HG03135 (cell line): ENCODE measurements around the gene ACAT2.
"Not testable (repeated sequence)": the region's sequence is repeated elsewhere in the genome, so short reads cannot be mapped to it uniquely, and the experiment has no call there.

Experiments used
- ATAC-seq: cut with Tn5 transposase; IDR thresholded peaks from one replicate; pipeline ENCODE4 v1.9.1; 2021; ENCODE audit warnings: mild to moderate bottlenecking, moderate library complexity; ENCODE audit not compliant: unreplicated experiment

The ACAT2 gene

DNA sequence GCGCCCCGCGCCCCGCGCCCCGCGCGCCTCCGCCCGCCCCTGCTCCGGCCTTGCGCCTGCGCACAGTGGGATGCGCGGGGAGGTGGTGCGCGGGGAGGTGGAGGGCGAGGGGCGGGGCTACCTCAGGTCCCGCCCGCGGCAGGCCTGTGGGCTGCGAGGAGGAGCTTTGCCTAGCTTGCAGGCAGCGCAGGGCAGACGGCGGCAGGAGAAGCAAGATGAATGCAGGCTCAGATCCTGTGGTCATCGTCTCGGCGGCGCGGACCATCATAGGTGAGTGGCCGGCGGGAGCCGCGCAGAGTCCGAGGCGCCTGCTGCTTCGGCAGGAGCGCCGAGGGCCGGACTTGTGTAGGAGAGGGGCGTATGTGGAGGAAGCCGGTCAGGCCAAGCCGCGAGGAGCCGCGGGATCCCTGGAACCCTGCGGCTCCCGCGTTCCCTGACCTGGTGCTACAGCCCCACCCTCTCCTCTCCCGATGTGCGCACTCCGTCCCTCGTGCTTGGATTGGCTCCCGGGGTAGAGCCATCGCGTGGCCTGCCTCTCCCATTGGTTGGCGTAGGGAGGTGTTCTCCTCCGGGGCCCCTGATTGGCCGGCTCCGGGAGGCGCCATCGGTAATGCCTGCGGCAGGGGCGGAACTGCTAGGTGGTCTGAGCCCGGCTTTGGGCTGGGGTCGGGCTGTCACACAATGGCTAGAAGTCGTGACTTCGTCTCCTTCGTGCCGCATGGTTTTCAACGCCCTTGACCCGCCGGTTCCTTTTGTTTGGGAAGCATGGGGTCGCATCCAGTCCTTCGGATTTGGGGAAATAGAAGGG is at the start of gene ACAT2:
Gene ACAT2 (plus strand): TSS at position 173 of the 808 bp plus-strand sequence. CDS start 43 bp downstream, at position 216.
- peak; percentile 98 for ATAC-seq

DNA sequence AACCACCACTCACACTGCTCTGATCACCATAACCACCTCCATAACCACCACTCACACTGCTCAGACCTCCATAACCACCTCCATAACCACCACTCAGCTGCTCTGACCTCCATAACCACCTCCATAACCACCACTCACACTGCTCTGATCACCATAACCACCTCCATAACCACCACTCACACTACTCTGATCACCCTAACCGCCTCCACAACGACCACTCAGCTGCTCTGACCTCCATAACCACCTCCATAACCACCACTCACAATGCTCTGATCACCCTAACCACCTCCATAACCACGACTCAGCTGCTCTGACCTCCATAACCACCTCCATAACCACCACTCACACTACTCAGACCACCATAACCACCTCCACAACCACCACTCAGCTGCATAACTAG is 49.5 kb upstream of the ACAT2 start:
- ATAC-seq: not testable (repeated sequence)

DNA sequence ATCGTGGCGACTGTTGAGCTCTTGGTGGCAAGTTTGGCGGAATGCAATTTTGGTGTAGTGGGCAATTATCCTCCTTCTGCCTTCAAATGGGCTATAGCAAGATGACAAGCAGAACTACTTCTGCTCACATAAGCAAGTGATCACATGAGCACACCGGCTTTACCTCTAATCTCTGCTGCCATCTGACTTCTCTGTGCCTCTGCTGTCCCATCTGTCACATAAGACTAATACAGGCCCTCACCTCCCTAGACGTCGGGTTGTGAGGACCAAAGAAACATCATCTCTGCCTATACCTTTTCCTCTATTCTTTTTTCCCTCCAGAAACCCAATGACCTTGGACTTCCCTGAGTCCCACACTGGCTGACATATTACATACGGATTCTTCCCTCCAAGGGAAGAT is 47.9 kb upstream of the ACAT2 start:
- ATAC-seq: no peak

DNA sequence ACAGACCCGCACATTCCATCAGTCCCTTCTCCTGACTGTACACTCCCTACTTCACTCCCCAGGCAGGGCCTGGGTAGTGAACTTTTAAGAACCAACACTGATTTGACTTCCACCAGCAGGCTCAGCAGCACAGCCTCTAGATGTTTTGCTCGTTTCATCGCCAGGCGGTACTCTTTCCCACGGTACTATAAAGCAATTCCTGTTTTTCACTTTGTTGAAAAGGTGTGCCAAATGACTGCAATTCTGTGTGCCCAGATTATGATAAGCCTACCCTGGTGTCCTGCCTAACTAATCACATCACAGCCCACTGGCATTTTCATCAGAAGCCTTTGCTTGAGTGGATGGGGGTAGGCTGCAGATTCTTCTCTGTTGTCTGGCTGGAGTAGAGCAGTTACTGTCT is 47.4 kb upstream of the ACAT2 start:
- ATAC-seq: no peak

DNA sequence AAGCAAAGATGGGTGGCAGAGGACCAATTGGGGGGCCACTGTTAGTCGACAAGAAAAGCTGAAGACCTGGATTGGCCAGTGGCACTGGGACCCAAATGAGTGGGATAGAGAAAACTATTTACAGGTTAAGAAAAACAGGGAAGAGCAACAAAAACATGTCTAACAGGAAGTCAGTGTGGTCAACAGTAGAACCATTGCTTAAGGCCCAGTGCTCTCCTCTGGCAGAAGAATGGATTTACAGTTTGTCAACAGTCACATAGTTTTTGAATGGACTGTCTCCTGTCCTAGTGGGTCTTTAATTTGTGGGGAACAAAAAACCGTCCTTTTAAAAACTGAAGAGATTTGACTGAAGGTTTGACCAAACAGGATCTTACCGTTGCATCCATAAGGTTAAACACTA is 46.7 kb upstream of the ACAT2 start:
- no peak for ATAC-seq

DNA sequence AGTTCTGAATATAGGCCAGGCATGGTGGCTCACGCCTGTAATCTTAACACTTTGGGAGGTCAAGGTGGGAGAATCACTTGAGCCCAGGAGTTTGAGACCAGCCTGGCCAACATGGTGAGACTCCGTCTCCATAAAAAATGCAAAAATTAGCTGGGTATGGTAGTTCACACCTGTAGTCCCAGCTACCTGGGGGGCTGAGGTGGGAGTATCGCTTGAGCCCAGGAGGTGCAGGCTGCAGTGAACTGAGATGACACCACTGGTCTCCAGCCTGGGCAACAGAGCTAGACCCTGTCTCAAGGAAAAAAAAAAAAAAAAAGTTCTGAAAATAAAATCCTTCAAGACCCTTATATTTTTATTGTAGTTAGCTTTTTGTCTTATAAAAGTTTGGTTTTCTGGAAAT is 46.2 kb upstream of the ACAT2 start:
- no peak for ATAC-seq

DNA sequence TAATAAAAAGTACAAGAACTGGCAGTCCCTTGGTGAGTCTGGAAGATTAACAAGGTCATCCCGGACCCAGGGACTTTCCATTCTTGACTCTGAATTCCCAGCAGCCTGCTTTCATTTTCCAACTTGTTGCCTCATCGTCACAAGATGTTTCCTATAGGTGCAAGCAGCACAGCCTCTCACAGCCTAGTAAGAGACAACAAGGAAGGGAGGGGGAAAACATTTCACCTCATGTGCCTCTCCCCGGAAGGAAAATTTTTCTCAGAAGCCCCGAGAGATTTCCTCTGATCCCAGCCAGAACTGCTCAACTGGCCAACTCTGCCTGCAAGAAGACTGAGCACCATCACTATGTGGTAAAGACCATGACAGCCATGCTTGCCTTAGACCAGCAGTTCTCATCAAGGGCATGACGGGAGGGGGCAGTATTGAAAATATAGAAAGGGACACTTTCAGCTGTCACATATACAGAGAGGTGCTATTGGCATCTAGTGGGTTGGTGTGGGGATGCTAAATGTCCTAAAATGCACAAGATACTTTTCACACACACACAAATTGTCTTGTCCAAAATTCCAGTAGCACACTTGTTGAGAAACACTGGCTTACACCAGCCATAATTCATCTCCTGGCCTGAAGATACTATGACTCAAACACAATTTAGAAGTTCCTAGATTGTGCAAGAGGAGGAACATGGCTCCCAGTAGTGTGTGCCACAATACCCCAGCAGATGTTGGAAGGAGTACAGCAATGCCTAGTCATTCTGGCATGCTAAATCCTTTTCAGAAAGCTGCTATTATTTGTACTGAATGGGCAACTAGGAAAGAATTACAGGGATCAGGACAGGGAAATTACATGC is 45.4 kb upstream of the ACAT2 start:
- ATAC-seq: no peak

DNA sequence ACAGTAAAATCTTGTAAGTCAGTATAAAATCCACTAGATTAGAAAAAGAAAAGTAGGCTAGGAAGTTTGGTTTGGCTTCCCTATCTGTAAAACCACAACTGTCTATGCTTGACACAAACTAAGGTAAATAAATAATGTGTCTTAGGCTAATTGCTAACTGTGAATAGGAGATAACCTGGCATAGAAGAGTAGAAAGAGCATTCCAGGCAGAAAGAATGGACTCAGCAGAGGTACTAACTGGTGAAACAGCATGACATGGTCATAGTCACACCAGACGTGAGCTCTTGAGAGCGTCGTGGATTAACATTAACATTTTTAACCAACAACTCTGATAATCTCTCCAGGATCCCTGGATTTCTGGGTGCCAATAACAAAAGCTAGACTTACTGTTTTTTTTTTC is 43.2 kb upstream of the ACAT2 start:
- ATAC-seq: no peak

DNA sequence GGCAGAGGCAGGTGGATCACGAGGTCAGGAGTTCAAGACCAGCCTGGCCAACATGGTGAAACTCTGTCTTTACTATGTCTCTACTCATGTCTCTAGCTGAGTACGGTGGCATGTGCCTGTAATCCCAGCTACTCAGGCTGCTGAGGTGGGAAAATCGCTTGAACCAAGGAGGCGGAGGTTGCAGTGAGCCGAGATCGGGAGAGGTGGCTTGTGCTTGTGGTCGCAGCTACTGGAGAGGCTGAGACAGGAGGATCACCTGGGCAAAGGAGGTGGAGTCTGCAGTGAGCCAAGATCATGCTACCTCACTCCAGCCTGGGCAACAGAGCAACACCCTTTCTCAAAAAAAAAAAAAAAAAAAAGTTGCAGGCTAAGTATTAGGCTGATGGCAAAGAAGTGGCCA is 42.6 kb upstream of the ACAT2 start:
- no peak for ATAC-seq

DNA sequence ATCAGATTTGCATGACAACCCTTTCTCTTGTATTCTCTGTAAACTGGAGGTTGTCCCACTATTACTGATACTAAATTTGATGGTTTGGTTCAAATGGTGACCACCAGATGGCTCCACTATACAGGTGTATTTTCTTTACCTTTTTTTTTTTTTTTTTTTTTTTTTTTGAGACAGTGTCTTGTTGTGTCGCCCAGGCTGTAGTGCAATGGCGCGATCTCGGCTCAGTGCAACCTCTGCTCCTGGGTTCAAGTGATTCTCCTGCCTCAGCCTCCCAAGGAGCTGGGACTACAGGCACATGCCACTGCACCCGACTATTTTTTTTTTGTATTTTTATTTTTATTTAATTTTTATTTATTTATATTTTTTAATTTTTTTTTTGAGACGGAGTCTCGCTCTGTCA is 41.1 kb upstream of the ACAT2 start:
- no peak for ATAC-seq

DNA sequence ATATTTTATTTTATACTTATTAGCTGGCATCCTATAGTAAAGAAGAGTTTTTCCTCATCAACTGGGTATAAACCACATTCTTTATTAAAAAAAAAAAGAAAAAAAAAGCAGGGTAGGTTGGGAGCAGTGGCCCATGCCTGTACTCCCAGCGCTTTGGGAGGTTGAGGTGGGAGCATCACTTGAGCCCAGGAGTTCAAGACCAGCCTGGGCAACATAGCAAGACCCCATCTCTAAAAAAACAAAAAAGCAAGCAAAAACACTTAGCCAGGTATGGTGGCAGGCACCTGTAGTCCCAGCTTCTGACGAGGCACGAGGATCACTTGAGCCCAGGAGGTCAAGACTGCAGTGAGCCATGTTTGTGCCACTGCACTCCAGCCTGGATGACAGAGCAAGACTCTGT is 39.9 kb upstream of the ACAT2 start:
- not testable (repeated sequence) for ATAC-seq

DNA sequence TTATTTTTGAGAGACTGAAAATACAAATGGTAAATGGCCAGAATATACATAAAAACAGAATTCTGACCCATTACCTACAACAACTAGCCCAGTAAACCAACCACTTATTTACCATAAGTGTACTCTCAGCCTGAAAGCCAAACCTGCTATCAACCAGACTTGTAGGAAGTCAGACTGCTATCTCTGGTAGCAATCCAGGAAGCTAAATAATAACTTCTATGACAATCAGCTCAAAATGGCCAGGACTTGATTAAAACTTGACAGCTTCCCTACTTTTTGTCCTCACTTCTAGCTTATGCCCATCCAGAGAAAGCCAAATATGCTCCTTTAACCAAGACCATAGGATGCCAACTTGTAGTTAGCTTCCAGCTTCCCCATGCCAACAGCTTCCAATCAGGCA is 39.2 kb upstream of the ACAT2 start:
- ATAC-seq: no peak

DNA sequence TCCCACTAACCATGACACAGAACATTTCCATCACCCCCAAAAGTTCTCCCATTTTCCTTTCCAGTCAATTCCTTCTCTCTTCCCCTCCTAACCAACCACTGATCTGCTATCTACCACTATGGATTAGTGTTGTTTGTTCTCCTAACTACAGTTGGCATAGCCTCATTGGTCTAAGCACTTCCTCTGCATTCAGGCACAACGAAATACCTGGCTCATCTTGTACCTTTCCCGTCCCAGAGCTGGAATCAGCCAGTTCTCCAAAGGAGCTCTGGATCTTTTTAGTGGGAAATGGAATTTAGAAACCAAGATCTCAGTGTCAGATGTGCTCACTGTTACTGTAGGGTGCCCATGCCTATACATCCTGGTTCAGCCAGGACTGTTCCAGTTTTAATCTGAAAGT is 38.6 kb upstream of the ACAT2 start:
- ATAC-seq: no peak

DNA sequence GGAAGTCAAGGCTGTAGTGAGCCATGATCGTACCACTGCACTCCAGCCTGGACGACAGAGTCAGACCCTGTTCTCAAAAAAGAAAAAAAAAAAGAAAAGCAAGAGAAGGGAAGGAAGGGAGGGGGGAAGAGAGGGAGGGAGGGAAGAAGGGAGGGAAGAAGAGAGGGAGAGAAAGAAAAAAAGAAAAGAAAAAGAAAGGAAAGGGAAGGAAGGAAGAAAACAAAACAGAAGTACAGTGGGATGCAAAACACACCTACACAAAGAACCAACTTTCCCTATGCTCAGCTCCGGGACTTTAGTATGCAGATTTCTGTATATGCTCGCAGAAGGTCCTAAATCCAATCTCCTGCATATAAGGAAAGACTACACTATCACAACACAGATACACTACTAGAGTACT is 37.1 kb upstream of the ACAT2 start:
- ATAC-seq: no peak

DNA sequence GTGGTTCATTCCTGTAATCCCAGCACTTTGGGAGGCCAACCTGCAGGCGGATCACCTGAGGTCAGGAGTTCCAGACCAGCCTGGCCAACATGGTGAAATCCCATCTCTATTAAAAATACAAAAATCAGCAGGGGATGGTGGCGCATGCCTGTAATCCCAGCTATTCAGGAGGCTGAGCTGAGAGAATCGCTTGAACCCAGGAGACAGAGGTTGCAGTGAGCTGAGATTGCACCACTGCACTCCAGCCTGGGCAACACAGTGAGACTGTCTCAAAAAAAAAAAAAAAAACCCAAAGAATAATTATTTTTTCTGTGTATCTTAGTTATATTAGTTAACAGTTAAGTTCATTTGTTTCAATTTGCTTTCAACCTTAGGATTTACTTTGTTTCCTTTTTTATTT is 36.6 kb upstream of the ACAT2 start:
- ATAC-seq: not testable (repeated sequence)

DNA sequence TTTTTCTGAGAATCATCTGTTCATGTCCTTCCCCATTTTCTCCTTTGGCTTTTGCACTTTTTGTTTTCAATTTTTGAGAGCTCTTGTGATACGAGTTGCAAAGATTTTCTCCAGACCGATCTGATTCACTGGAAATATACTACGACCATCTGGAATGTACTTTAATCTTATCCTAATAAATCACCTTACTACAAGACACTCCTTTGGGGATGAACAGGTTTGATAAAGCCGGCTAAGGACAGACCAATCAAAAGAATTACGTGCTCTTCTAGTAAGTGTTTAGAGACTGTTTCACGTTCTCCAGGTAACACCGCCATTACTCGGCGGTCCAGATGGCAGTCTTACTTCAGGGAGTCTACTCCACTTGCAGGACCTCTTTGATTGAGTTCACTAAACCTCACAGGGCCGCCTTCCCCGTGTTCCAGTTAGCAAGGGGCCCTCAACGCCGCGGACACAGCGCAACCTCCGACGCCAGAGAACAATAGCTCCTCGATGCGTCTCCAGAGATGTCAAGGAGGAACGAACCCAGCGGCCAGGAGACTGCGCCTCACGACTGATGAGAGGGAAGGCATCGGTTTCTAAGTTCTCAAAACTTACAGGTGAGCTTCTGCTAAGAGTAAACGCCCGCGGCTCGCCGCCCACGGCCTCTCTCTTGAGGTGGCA is 35.5 kb upstream of the ACAT2 start:
- ATAC-seq: no peak

DNA sequence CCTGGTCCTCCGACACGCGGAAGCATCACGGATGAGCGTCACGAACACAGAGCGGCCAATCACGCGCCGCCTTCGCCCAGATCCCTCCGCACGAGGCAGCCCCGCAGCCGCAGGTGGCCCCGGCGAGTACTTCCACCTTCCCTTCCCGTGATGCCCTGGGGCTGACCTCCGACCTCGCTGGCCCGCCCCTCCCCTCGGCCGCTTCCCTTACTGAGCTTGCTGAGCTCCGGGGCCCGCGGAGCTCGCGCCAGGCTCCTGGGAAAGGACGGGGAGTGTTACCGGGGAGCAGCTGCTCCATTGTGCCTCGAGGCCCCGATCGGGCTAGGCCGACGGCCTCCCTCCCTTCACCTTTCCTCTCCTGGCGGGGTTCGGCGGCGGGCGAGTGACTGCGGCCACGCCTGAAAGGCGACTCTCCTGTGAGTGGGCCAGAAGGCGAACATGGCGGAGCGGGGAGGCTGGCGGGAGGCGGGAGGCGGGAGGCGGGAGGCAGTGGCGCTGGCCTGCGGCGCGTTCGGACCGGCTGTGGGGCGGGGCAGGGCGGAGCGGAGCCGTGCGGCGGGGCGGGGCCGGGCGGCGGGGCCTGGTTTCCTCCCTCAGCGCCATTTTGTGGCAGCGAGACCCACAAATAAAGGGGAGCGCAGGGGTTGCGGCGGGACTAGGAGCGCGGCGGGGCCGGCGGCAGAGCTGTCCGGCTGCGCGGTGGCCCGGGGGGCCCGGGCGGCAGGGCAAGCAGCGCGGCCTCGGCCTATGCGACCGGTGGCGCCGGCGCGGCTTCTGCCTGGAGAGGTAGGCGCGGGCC is 34.7 kb upstream of the ACAT2 start, which contains the start of gene WTAP:
Gene WTAP (plus strand): TSS at position 589 of the 799 bp plus-strand sequence. CDS start 8,760 bp downstream, outside the sequence.
- peak; percentile 80 for ATAC-seq

DNA sequence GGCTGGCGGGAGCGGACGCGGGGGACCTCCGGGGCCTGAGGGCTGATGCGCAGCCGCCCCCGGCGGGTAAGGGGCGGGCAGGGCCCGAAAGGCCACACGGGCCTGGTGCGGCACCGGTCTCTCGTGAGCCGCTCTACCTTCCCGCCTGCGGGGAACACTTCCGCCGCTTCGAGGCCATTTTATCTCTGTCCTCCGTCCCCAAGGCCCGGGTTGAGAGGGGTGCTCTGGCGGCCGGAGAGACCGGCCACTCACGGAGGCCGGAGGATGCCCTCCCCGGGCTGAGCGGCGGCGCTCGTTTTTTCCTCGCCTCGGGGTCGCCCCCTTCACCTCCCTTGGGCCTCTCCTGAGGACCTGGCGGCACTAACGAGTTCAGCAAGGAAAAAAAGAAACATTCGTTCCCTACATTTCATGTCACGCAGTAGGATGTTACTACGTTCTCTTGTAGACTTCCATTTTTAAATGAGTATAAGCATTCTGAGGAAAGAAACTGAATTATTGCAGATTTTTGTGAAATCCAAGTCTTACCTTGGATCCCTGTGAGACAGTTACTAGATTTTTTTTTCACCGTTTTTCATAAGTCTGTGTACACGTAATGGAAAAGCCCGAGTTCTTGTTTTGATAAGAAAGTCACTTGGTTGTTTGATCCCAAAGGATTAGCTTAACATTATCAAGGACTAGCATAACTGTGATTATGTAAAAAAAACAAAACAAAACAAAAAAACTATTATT is 34.0 kb upstream of the ACAT2 start:
- peak; percentile 41 for ATAC-seq

DNA sequence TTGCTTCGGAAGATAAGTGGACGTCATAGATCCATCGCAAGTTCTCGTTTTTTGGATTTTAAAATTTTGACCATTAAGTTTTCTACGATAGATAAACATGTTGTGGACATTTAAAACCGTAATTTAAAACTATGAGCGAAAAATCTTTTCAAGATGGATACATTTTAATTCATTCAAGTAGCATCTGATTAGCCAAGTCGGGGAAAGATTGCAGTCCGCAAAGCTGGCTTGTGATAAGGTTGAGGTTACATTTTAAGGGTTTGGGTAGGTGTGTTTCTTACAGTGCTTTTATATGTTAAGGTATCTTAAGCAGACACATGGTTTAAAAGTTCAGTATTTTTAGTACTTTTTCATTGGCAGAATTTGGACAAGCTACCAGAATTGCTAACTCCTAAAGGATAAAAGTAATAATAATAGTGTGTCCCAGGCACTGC is 33.3 kb upstream of the ACAT2 start:
- no peak for ATAC-seq
